NCI-H146 treated with DMSO at 0.1 percent for 48 hours (cell line): ENCODE results near the gene STYXL1.
"Not testable (repeated sequence)": the region's sequence is repeated elsewhere in the genome, so short reads cannot be mapped to it uniquely, and the experiment has no call there.

ENCODE experiments used
- DNase-seq: peaks from one replicate; lab custom pipeline; 2025; ENCODE audit not compliant: unreplicated experiment; lab: John Stamatoyannopoulos, UW

The STYXL1 gene

DNA sequence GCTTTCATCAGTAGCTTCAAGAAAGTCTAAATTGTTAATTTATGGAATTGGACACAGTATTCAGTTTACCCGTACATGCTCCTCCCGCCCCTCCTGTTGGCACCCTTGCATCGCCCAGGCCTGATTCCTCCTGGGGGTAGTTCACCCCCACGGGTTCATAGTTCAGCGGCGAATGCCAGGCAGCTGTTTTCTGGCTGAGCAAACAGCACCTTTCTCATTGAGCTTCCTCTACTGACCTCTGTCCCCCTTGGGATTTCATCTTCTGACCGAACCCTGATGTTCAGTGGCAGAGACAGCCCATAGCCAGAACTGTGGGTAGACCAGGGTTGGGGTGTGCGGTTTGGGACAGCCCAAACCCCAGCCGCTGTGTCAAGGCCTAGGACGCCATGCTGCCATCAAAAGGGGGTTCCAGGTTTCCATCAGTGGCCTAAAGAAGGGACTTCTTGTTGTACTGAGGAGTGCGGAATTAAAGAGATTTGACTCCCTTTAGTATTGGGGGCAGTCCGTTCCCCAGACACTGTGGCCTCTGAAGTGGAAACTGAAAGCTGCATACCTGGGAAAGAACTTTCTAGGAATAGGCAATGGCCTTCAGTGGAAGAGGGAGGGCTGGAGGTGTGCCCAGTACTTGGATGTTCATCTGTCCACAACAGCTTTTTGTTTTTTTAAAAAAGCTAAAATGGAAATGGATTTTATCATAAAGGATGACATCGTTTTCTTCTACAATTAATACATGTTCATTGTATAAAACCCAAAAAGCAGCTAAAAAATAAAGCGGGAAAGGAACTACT lies 19.1 kb upstream of the STYXL1 start:
- DNase-seq: no peak

DNA sequence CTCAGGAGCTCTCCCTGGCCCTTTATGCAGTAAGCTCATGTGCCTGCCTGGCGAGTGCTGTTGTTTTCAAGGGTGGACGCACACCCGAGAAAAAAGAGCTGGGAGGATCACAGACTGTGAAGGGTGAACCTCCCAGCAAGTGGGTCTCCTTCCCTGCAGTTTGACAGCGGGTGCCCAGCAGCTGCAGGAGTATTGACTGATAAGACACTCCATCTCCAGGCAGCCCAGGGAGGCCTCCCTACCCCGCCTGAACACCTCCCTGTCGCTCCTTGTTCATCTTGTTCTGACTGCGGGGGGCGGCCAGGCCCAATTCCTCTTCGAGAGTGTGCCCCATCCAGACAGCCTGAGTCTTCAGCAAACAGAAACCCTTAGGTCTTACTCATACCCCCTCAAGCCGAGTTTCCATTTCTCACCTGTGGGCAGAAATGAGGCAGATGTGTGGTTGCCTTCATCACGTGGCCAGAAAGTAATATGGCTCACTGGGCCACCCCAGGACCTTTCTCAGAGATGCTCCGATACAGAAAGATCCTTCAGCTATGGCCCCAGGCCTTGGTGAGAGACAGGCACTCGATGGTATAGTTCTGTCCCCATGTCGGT lies 17.3 kb upstream of the STYXL1 start:
- no peak for DNase-seq

DNA sequence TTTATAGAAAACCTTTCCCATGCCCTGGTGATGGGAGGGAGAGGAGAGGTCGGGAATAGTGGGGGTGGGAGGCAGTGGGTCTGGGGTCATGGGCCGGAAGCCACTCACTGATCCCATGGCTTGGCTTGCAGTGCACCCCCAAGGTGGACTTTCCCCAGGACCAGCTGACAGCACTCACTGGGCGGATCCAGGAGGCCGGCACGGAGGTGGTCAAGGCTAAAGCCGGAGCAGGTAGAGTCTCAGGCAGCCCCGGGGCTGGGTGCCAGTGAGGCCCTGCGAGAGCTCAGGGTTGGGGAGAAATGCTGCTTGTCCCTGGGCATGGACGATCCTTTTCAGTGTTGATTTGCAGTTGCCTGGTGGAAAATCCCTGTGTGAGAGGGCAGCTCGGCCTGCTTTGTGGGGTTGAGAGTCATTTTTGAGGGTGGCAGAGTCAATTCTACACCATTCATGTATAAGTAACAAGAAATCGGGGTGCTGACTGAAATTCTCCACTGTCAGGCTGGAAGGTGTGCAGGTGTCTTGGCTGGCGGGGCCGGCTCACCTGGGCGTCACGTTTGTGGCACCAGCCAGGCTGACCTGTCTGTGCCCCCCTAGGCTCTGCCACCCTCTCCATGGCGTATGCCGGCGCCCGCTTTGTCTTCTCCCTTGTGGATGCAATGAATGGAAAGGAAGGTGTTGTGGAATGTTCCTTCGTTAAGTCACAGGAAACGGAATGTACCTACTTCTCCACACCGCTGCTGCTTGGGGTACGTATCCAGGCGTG lies 16.6 kb upstream of the STYXL1 start:
- no peak for DNase-seq

DNA sequence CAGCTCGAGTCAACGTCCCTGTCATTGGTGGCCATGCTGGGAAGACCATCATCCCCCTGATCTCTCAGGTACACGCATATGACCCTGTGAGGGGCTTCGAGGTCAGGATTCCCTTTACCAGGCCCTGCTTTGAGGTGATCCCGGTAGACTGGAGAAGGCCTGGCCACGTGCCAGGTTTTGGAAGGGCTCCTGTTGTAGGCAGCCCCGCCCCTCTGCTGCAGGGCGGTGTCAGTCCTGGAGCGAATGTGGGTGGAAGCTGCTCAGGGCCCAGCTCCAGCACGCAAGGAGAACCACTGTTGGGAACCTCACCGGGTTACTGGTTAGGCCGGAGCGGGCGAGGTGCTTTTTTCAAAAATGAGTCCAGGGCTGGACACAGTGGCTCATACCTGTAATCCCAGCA lies 15.7 kb upstream of the STYXL1 start:
- DNase-seq: no peak

DNA sequence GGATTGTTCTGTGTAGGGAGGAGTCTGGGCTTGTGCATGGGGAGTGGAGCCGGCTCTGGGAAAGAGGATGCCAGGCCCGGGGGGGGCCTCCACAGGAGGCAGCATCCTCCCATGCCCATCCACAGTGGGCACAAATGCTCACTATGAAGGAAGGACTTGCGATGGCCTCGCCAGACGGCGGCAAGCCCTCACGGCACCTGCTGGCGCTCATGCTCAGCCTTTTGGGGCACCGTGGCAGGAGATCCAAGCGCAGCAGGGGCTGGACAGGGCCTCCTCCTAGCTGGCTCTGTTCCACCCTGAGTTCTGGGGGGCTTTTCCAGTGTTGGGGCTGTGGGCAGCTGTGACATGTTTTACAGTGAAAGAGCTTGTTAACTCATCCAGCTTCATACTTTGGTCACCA lies 15.3 kb upstream of the STYXL1 start:
- no peak for DNase-seq

DNA sequence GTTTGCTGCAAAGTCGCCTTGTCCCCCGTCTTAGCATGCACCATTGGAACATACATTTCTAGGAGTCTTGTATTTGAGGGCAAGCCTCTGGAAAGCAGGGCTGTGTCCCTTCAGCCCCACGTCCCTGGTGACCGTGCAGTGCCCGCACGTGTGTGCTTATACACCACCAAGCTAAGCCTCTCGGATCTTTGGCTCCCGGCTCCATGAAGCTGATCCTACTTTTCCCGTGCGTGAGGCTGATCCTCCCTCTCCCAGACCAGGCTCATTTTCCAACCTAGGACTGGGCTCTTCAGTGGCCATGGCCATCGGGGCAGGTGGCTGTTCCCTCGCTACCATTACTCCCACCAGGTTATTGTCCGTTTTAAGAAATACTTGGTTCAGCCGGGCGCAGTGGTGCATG lies 14.5 kb upstream of the STYXL1 start:
- no peak for DNase-seq

DNA sequence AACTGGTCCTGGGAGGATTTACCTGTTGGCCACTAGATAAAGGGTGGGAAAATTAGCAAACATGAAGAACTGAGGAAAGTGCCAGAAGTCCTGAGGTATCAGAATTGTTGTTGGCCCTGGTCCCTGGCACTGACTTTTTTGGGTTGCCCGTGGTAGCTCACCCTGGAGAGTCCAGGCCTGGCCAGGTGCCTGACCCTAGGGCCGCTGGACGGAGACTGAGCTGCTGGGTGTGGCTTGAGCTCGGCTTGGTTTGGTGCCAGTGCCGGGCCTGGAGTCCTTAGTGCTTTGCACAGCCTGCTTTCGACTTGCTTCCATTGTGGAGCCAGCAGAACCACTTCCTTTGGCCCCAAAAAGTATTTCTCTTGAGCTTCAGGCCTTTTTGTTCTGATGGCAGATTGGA lies 13.0 kb upstream of the STYXL1 start:
- DNase-seq: no peak

DNA sequence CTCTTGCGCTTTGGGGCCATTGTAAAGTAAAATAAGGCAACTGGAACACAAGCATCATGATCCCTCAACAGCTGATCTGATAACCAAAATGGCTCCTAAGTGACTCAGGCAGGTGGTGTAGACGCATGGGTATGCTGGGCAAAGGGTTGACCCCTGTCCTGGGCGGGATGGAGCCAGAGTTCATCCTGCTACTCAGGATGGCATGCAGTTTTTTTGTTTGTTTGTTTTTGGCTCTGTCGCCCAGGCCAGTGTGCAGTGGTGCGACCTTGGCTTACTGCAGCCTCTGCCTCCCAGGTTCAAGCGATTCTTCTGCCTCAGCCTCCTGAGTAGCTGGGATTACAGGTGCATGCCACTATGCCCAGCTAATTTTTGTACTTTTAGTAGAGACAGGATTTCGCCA lies 10.9 kb upstream of the STYXL1 start:
- DNase-seq: not testable (repeated sequence)

DNA sequence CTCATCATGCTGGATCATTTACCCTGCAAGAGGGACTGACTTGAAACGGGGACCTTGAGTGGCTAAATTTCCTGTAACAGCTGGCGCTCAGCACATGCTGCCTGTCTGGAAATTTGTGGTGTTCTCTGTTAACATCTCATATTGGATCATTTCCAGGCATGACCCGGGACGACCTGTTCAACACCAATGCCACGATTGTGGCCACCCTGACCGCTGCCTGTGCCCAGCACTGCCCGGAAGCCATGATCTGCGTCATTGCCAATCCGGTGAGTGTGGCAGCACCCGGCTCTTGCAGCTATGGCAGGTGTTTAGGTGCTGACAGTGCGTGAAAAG lies 10.0 kb upstream of the STYXL1 start:
- no peak for DNase-seq

DNA sequence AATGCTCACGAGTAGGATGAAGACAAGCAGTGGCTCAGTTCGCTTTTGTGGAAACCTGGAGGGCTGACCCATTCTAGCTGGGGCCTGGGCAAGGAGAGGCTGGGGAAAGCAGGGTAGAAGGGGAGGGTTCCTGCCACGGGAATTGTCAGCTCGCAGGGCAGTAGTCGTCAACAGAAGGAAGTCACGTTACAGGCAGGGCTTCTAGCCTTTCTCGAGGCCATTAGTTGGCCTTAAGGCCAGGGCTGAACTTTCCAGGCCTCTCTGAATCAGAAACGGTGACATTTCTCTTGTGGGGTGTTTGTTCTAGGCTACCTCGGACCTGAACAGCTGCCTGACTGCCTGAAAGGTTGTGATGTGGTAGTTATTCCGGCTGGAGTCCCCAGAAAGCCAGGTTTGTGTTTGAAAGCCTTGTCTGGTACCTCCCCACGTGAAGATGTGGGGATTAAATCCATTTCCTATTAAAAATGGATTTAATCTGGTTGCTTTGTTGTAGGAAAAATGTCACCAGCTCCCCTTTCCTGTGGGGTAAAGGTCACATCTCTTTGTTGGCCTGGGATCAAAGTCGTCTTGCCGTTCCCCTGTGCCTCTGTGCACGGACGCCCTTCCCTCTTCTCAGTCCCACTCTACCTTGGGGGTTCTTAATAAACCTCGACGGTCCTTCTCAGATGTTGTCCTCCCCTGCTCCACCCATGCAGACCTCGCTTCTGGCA lies 9.5 kb upstream of the STYXL1 start:
- DNase-seq: no peak

DNA sequence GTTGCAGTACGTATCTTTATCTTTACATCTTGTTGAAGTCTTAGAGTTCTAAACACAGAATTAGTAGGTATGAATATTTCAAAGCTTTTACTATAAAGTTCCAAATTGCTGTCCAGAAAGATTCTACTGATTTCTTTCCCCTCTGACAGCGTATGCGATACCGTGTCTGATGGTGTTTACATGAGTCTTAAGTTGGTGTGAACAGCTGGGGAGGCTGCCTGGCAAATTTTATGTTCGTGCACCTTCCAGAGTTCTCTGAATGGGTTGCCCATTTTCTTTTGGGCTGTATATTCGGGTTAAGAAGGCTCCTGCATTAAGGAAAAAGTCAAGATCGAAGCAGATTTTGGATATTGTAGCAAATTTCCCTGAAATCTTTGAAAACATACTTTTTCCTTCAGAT lies 8.4 kb upstream of the STYXL1 start:
- no peak for DNase-seq

DNA sequence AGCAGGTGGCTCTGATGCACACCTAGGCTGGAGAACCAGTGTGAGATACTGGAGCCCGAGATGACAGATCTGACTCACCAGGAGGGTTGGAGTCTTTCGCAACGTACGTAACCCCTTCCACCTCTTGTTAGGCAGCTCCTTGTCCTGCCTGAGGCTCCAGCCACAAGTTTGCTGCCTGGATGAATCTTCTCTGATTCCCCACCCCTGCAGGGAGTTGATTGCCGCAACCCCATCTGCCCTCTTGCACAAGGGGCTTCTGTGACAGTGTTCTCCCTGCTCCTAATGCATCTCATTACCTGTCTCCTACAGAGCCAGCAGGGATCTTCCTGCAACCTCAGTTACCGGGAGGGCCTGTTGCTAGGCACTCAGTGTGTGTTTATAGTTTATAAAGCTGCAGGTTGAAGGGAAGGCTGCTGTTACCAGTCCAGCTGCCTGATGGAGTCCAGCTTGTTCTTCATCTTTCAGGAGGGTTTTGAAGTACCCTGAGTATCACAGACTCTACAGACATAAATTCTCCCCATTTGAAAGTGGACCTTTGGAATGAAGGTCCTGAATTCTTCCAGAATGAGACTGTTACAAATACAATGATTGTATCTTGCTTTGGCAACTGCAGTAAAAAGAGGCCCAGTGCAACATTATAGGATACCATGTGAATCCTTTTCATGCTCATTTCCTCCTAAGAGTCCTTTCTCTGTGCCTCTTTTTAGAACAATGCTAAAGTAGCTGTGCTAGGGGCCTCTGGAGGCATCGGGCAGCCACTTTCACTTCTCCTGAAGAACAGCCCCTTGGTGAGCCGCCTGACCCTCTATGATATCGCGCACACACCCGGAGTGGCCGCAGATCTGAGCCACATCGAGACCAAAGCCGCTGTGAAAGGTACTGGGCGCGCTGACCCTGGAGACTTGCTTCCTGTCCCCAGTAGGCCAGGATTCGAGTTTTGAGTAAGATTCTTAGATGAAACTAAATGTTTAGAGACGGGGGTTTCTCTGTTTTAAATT lies 6.6 kb upstream of the STYXL1 start:
- DNase-seq: peak; percentile 79

DNA sequence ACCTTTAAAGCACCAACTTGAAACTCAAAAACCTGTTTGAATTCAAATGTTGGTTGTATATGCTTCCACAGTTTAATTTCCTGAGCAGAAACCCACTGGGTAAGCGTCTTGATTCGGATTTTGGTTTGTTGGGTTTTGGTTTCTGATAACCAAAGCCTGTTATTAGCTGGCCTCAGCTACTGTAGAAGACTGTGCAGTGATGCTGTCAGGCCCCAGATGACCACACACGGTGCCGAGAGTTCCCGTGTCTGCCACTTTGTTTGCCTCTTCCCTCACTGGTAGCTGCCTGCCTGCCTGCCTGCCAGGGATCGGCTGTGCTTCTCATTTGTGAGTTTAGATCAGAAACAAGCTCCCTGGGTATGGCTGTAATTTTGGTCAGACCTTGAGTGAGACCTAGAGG lies 5.7 kb upstream of the STYXL1 start:
- no peak for DNase-seq

DNA sequence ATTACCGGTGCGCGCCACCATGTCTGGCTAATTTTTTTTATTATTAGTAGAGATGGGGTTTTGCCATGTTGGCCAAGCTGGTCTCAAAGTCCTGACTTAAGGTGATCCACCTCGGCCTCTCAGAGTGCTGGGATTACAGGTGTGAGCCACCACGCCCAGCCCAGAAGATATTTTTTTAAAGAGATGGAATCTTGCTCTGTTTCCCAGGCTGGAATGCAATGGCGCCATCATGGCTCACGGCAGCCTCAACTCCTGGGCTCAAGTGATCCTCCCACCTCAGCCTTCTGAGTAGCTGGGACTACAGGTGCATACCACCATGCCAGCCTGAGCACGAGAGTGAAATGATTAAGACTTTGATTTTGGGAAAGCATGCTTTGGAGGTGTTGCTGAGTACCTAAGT lies 4.9 kb upstream of the STYXL1 start:
- not testable (repeated sequence) for DNase-seq

DNA sequence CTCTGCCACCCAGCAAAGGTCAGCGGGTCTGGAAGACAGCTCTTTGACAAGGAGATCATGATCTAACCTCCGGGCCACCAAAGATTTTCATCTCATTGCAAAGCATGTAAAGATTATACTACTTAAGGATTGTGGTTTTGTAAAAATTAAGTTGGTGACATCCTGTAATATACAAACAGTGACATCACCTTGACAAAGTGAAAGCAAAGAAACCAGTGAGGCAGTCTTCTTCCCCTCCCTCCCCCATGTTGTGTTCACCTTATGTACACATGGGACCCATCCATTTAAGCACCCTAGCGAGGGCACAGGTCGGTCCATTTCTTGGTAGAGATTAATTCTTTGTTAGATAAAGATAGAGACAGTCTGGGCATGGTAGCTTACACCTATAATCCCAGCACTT lies 4.0 kb upstream of the STYXL1 start:
- DNase-seq: no peak

DNA sequence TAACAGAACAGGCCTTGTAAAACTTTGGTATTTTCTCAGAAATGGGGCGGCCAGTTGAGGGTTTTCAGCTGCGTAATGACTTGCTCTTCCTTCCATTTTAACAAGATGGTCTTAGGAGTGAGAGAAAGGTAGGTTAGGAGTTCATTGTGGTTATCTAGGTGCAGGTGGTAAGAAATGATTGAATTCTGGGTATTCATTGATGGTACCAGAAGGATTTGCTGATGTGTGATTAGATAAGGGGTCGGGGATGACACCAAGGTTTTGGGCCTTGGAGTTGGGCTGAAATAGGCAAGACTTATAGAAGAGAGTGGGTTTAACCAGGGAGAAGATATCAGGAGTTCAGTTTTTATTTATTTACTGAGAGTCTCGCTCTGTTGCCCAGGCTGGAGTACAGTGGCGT lies 2.7 kb upstream of the STYXL1 start:
- DNase-seq: no peak

DNA sequence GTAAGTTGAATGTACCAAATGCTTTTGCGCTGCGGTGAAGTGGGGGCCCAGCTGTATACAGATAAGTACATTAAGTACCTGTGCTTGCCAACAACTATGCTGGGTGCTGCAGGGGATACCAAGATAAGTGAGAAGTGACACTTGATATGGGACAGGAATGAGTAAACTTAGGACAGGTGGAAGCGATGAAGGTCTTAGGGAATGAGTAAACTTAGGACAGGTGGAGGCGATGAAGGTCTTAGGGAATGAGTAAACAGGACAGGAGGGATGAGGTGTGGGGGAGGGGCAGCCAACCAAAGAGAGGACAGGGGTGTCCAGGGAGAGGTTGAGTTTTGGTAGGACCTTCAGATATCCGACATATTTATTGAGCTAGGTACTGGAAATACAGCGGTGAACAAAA lies 1.5 kb upstream of the STYXL1 start:
- DNase-seq: no peak

DNA sequence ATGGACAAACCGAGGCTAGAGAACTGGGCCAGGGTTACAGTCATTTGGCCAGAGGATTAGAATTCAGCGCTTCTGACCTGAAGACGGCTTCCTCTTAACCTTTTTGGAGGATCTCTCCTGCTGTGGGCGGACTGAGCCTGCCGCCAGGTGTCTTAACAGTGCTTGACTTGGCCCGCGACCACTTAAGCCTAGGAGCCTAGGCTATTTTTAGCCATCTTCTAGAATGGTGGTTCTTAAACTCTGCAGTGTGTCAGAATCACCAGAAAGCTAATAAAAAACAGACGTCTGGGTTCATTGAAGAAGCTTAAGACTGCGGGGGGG lies 828 bp upstream of the STYXL1 start:
- DNase-seq: peak; percentile 24

DNA sequence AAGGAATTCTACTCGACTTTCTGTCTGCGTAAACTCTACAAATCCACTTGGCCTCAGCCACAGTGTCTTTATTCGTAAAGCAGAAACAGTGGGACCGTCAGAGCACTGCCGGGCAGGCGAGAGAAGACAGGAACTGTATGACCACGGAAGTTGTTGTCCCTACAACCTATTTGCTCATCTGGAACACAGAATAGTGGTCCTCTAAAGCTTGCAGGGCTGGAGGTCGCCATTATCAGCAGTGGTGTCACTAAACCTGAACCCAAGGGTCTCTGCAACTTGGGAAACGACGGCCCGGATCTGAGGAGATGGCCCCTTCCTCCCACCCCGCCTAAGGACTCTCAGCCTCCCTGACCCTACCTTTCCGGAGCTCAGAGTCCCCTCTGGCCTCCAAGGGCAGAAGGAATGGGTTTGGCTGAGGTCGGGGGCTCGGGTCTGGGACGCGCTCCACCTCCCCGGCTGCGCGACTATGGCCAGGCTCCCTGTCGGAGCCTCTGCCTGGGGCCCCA lies 442 bp downstream of the STYXL1 start:
- DNase-seq: no peak

DNA sequence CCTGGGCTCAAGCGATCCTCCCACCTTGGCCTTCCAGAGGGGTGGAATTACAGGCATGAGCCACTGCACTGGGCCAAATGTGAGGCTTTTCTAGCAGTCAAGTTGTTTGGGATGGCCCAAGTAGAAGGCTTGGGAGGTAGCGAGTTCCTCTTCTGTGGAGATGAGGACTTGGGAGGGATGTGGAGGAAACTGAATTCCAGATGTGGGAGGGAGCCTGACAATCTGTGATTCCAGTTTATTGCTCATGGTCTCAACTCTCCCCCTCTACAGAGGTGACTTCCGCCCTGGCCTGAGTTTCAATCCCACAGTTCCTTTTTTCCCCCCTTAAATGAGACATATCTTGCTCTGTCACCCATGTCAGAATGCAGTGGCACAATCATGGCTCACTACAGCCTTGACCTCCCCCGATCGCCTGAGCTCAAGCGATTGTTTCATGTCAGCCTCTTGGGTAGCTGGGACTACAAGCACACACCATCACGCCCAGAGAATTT lies 3.4 kb downstream of the STYXL1 start:
- DNase-seq: no peak
